ENCODE results near the gene CHD2.

Gene CHD2

GRCh38 chr15:93071469-93071936, 171.4 kb downstream of the CHD2 start:
- TF ChIP-seq CTCF (IDR thresholded peaks at IDR 0.05; ENCODE audit: low read depth, low read length, missing control alignments): no peak
- DNase-seq (ENCODE audit: low read depth): no peak
- H3K4me3 ChIP-seq (ENCODE audit: low read depth, low read length): no peak overlapping the region

- no peak overlapping the region for H3K4me3 ChIP-seq (ENCODE audit: low read depth, low read length)
- no peak for DNase-seq (ENCODE audit: low read depth)
- TF ChIP-seq CTCF (IDR thresholded peaks at IDR 0.05; ENCODE audit: low read depth, low read length, missing control alignments): no peak
Observed at GRCh38 chr15:93072011-93072410, 171.9 kb downstream of the CHD2 start.

GRCh38 chr15:93072411-93073394, 172.6 kb downstream of the CHD2 start:
- H3K4me3 ChIP-seq (ENCODE audit: low read depth, low read length): no peak overlapping the region
- DNase-seq (ENCODE audit: low read depth): no peak
- TF ChIP-seq CTCF (IDR thresholded peaks at IDR 0.05; ENCODE audit: low read depth, low read length, missing control alignments): no peak

- DNase-seq (ENCODE audit: low read depth): no peak
- TF ChIP-seq CTCF (IDR thresholded peaks at IDR 0.05; ENCODE audit: low read depth, low read length, missing control alignments): no peak
- H3K4me3 ChIP-seq (ENCODE audit: low read depth, low read length): no peak overlapping the region
Observed at GRCh38 chr15:93073465-93073952, 173.4 kb downstream of the CHD2 start.

- DNase-seq (ENCODE audit: low read depth): no peak
- no peak for TF ChIP-seq CTCF (IDR thresholded peaks at IDR 0.05; ENCODE audit: low read depth, low read length, missing control alignments)
- H3K4me3 ChIP-seq (ENCODE audit: low read depth, low read length): no peak overlapping the region
Observed at GRCh38 chr15:93074599-93074998, 174.5 kb downstream of the CHD2 start.

- no peak overlapping the region for H3K4me3 ChIP-seq (ENCODE audit: low read depth, low read length)
- DNase-seq (ENCODE audit: low read depth): no peak
- TF ChIP-seq CTCF (IDR thresholded peaks at IDR 0.05; ENCODE audit: low read depth, low read length, missing control alignments): no peak
Observed at GRCh38 chr15:93076217-93076616, 176.1 kb downstream of the CHD2 start.
